Measurements from ENCODE around the gene MAP1LC3C.
"Not testable (repeated sequence)": the region's sequence is repeated elsewhere in the genome, so short reads cannot be mapped to it uniquely, and the experiment has no call there.

Gene MAP1LC3C

DNA sequence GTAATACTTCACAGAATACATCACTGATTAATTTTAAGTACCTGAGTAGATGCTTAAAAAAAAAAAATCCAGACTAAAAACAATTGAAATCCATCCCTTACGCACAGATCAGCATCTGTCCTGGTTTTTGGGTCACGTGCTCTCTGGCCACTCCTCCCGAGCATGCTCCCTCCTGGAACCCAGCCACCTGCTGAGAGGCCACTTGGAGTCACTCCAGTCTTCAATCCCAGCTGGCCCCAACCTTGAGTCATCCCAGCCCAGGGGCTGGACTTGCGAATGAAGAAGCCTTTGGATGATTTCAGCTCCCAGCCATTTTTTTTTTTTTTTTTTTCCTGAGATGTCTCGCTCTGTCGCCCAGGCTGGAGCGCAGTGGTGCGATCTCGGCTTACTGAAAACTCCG is 8.9 kb downstream of the MAP1LC3C start:
- ATAC-seq = no peak

- not testable (repeated sequence) for ATAC-seq
These were observed 10.4 kb downstream of the MAP1LC3C start for GRCh38 chr1:241988389-241988930.

DNA sequence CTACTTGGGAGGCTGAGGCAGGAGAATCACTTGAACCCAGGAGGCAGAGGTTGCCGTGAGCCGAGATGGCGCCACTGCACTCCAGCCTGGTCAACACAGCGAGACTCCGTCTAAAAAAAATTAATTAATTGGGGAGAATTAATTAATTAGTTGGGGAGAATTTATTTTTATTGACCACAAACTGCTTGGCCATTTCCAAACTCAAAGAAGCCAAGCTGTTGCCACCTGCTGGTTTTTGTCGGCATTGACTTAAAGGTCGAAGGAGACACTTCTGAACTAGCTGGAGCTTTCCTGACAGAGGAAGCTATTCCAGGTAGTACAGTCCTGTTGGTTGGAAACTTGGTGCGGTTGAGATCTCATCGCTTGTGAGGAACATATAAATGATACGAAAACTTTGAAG is 13.1 kb downstream of the MAP1LC3C start:
- no peak for ATAC-seq

DNA sequence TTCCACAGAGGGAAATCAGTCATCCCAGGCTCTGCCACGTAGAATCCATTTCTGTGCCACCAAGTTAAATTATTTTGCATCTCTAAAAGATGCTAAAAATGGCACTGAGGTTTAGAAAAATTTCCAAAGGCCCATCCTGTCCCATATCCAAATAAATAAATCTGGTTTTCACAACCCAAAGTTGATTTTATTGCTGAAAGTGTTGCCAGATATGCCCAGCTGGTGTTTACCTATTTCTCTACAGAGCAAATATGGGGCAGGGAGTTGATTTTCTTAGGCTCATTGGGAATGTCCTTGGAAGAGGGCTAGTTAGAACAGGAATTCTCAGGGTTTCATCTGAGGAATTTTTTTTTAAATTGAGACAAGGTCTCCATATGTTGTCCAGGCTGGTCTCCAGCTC is 19.0 kb downstream of the MAP1LC3C start:
- ATAC-seq = no peak

GRCh38 chr1:241979071-241979470 is 19.8 kb downstream of the MAP1LC3C start:
- no peak for ATAC-seq

- no peak for ATAC-seq
These were observed 22.7 kb downstream of the MAP1LC3C start for GRCh38 chr1:241976229-241976628.

DNA sequence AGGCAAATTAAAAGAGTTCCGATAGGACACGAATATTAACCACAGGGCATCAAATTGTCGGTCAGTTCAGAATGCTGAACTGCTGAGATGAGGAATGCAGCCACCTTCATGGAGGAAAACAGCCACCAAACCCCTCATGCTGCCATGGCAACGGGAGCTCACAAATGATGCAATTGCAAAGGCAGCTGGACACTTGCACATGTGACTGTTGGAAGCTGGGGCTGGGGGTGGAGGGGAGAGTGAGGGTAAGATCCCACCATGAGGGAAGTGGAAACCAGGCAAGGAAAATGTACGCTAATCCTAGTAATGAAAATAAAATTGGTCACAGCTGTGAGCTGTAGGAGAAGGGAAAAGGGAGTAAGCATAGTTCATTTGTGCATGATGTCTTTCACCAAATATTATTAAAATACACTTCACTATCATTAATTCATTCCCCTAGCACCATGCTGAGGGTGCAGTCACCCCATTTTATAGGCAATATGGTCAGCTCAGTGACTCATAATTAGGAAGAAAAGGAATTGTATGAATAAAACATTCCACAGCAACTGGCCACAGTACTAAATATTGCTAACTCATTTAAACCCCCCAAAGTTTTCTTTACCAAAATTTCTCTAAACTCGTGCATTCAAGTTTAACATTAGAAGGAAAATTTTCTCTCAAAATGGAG is 26.1 kb downstream of the MAP1LC3C start:
- no peak for ATAC-seq

GRCh38 chr1:241968611-241969010 is 30.3 kb downstream of the MAP1LC3C start:
- no peak for ATAC-seq

DNA sequence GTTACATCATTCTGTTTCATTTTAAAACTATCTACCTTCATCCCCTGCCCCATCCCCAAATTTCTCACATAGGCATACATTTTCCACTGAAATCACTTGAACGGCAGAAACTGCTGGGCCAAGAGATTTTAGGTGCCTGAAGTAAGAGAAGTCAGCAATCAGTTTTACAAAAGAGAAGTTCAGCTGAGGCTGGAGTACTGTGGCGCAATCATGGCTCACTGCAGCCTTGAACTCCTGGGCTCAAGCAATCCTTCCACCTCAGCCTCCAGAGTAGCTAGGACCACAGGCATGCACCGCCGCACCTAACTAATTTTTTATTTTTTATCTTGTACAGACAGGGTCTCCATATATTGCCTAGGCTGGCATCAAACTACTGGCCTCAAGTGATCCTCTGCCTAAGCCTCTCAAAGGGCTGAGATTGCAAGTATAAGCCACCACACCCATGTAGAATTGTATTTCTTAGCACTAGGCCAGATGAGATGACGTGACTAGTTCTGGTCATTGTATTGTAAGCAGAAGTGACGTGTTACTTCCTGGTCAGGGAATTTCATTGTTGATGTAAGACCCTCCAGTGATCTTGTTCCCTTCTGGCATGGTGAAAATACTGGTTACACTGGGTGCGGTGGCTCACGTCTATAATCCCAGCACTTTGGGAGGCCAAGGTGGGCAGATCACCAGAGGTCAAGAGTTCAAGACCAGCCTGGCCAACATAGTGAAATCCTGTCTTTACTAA is 34.2 kb downstream of the MAP1LC3C start:
- no peak for ATAC-seq

GRCh38 chr1:241963722-241964121 is 35.2 kb downstream of the MAP1LC3C start:
- no peak for ATAC-seq

- no peak for ATAC-seq
These were observed 36.7 kb downstream of the MAP1LC3C start for GRCh38 chr1:241962153-241962552.

DNA sequence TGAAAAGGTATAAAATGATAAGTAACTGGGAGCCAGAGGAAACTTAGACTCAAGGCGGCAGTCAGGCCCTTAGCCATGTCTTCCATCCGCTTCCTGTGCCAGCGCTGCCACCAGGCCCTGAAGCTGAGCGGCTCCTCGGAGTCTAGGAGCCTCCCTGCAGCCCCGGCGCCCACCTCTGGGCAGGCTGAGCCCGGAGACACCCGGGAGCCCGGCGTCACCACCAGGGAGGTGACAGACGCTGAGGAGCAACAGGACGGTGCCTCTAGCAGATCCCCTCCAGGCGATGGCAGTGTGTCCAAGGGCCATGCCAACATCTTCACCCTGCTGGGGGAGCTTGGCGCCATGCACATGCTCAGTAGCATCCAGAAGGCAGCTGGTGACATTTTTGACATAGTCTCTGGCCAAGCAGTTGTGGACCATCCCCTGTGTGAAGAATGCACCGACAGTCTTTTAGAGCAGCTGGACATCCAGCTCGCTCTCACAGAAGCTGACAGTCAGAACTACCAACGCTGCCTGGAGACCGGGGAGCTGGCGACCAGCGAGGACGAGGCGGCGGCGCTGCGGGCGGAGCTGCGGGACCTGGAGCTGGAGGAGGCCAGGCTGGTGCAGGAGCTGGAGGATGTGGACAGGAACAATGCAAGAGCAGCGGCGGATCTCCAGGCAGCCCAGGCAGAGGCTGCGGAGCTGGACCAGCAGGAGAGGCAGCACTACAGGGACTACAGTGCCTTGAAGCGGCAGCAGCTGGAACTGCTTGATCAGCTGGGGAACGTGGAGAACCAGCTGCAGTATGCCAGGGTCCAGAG is 41.0 kb downstream of the MAP1LC3C start, which contains the start of gene BECN2:
Gene BECN2, plus strand, starts transcription at position 76 of the 803 bp plus-strand sequence. Its CDS starts 0 bp downstream, at position 76.
- no peak for ATAC-seq

GRCh38 chr1:241950390-241950789 is 48.5 kb downstream of the MAP1LC3C start:
- no peak for ATAC-seq

GRCh38 chr1:241947354-241947753 is 51.5 kb downstream of the MAP1LC3C start:
- ATAC-seq = no peak
